ENCODE measurements around the gene TMEM179. TPM values are rescaled to one million over a fixed set of nuclear protein-coding genes. Genes with fewer than 3 reads are reported as not detected.

TMEM179 gene
- total and polyA plus RNA-seq, 2 of the 13 experiments (the other 11 are each of a cell fraction or from before 2014, with no cell fraction given) = not detected

GRCh38 chr14:104588066-104588857 lies 16.3 kb downstream of the TMEM179 start:
- Histone ChIP-seq H3K36me3 (replicated peaks in 1 of 2; ENCODE audit: control insufficient read depth in 1 of 2, insufficient read depth in 2 of 2, low read length in 2 of 2) (no peaks in the 10 kb centered on the region), H3K27me3 (ENCODE audit: control insufficient read depth in 1 of 2, insufficient read depth in 2 of 2, low read length in 2 of 2) (peaks cover 23 to 89% of the 10 kb centered on the region in 2 experiments; a peak in 4 of 5 replicates), H3K4me1 (ENCODE audit: insufficient read depth, low read length) (no peaks in the 10 kb centered on the region), H3K9me3 (ENCODE audit: low read length) (no peaks in the 10 kb centered on the region), H4K20me1 (ENCODE audit: insufficient read depth, low read length) (no peaks in the 10 kb centered on the region), H3K4me2 (ENCODE audit: low read depth, low read length) (no peak overlapping the region), H3K4me3 (replicated peaks in 1 of 3; ENCODE audit: insufficient read depth in 1 of 3, low read depth in 2 of 3, low read length in 3 of 3) (no peak overlapping the region), H3K9ac (ENCODE audit: insufficient read depth, low read depth, low read length) (no peak overlapping the region), H2AFZ (ENCODE audit: low read length) (no peak overlapping the region), H3K27ac (ENCODE audit: extremely low read length, insufficient read depth, low read length) (no peak overlapping the region), H3K79me2 (ENCODE audit: insufficient read depth, low read length) (no peaks in the 10 kb centered on the region)
- no peak for DNase-seq (ENCODE audit: low spot score)
- in situ Hi-C loops (cut with HindIII; ENCODE audit: extremely low pct_ligation_motif_present, low pct_unique_long_range_greater_than_20kb) = no loop called here
- intact Hi-C loops (cut with micrococcal nuclease; ENCODE audit: unreplicated experiment) = no loop called here
- CTCF ChIA-PET (ENCODE audit: low intra/inter-chr PET ratio, low total read pairs) = no interaction called here
- TF ChIP-seq BHLHE40 (IDR thresholded peaks at IDR 0.05; ENCODE audit: low read length) (no peak), REL (CRISPR knock-in tag; conservative IDR thresholded peaks at IDR 0.05) (no peak), ZNF367 (CRISPR knock-in tag; IDR thresholded peaks at IDR 0.05; ENCODE audit: borderline replicate concordance) (no peak), ZSCAN30 (CRISPR knock-in tag; IDR thresholded peaks at IDR 0.05) (no peak), MZF1 (CRISPR knock-in tag; IDR thresholded peaks at IDR 0.05; ENCODE audit: borderline replicate concordance) (no peak), JUNB (CRISPR knock-in tag; IDR thresholded peaks at IDR 0.05; ENCODE audit: borderline replicate concordance) (no peak), MXI1 (IDR thresholded peaks at IDR 0.05; ENCODE audit: borderline replicate concordance, low read depth, low read length) (no peak), GATAD1 (CRISPR knock-in tag; IDR thresholded peaks at IDR 0.05) (no peak), ZNF354B (CRISPR knock-in tag; IDR thresholded peaks at IDR 0.05) (no peak), ZNF317 (CRISPR knock-in tag; IDR thresholded peaks at IDR 0.05) (no peak), ZNF274 (CRISPR knock-in tag; IDR thresholded peaks at IDR 0.05) (no peak), YEATS2 (CRISPR knock-in tag; IDR thresholded peaks at IDR 0.05; ENCODE audit: borderline replicate concordance) (no peak)
- TF ChIP-seq, protein P1, sequence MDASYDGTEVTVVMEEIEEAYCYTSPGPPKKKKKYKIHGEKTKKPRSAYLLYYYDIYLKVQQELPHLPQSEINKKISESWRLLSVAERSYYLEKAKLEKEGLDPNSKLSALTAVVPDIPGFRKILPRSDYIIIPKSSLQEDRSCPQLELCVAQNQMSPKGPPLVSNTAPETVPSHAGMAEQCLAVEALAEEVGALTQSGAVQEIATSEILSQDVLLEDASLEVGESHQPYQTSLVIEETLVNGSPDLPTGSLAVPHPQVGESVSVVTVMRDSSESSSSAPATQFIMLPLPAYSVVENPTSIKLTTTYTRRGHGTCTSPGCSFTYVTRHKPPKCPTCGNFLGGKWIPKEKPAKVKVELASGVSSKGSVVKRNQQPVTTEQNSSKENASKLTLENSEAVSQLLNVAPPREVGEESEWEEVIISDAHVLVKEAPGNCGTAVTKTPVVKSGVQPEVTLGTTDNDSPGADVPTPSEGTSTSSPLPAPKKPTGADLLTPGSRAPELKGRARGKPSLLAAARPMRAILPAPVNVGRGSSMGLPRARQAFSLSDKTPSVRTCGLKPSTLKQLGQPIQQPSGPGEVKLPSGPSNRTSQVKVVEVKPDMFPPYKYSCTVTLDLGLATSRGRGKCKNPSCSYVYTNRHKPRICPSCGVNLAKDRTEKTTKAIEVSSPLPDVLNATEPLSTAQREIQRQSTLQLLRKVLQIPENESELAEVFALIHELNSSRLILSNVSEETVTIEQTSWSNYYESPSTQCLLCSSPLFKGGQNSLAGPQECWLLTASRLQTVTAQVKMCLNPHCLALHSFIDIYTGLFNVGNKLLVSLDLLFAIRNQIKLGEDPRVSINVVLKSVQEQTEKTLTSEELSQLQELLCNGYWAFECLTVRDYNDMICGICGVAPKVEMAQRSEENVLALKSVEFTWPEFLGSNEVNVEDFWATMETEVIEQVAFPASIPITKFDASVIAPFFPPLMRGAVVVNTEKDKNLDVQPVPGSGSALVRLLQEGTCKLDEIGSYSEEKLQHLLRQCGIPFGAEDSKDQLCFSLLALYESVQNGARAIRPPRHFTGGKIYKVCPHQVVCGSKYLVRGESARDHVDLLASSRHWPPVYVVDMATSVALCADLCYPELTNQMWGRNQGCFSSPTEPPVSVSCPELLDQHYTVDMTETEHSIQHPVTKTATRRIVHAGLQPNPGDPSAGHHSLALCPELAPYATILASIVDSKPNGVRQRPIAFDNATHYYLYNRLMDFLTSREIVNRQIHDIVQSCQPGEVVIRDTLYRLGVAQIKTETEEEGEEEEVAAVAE (CRISPR knock-in tag; IDR thresholded peaks at IDR 0.05; ENCODE audit: borderline replicate concordance) = no peak
- TF ChIP-seq, protein P2, sequence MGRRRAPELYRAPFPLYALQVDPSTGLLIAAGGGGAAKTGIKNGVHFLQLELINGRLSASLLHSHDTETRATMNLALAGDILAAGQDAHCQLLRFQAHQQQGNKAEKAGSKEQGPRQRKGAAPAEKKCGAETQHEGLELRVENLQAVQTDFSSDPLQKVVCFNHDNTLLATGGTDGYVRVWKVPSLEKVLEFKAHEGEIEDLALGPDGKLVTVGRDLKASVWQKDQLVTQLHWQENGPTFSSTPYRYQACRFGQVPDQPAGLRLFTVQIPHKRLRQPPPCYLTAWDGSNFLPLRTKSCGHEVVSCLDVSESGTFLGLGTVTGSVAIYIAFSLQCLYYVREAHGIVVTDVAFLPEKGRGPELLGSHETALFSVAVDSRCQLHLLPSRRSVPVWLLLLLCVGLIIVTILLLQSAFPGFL (CRISPR knock-in tag; IDR thresholded peaks at IDR 0.05) = no peak
- TF ChIP-seq, protein P3, sequence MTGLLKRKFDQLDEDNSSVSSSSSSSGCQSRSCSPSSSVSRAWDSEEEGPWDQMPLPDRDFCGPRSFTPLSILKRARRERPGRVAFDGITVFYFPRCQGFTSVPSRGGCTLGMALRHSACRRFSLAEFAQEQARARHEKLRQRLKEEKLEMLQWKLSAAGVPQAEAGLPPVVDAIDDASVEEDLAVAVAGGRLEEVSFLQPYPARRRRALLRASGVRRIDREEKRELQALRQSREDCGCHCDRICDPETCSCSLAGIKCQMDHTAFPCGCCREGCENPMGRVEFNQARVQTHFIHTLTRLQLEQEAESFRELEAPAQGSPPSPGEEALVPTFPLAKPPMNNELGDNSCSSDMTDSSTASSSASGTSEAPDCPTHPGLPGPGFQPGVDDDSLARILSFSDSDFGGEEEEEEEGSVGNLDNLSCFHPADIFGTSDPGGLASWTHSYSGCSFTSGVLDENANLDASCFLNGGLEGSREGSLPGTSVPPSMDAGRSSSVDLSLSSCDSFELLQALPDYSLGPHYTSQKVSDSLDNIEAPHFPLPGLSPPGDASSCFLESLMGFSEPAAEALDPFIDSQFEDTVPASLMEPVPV (CRISPR knock-in tag; IDR thresholded peaks at IDR 0.05) = no peak
- TF ChIP-seq, protein P4, sequence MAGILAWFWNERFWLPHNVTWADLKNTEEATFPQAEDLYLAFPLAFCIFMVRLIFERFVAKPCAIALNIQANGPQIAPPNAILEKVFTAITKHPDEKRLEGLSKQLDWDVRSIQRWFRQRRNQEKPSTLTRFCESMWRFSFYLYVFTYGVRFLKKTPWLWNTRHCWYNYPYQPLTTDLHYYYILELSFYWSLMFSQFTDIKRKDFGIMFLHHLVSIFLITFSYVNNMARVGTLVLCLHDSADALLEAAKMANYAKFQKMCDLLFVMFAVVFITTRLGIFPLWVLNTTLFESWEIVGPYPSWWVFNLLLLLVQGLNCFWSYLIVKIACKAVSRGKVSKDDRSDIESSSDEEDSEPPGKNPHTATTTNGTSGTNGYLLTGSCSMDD (CRISPR knock-in tag; IDR thresholded peaks at IDR 0.05) = no peak
- FAIRE-seq = no peak
- WGBS (ENCODE audit: low lambda C conversion rate) = 80% methylated on average over 1 of the region's 38 CpGs
- no peak for ATAC-seq
- POLR2A ChIA-PET = no interaction called here
- no TSS peak for BruUV-seq (replicated peaks)

All from HepG2 (cell line).